Colonic mucosa (tissue), 4 donors: ENCODE measurements around the gene ASRGL1. TPM values are rescaled to one million over a fixed set of nuclear protein-coding genes. Genes with fewer than 3 reads are reported as not detected.

Source experiments
- DNase-seq: peaks from one replicate; pipeline ENCODE4 v3.0.0-alpha.2; 2020
- H3K27ac ChIP-seq: fragments of 200-600 bp; one replicate; pipeline ENCODE4 v1.8.0; 2021
- H3K27me3 ChIP-seq: fragments of 200-600 bp; one replicate; pipeline ENCODE4 v1.8.0; 2021
- H3K36me3 ChIP-seq: fragments of 200-600 bp; one replicate; pipeline ENCODE4 v1.8.0; 2021
- H3K4me1 ChIP-seq: fragments of 200-600 bp; one replicate; pipeline ENCODE4 v1.8.0; 2021; ENCODE audit warnings: mild to moderate bottlenecking
- H3K4me3 ChIP-seq: fragments of 200-600 bp; one replicate; pipeline ENCODE4 v1.8.0; 2021
- H3K9ac ChIP-seq, 2 donors: one replicate each; pipeline ENCODE4 v1.7.0; 2013; ENCODE audit warnings: control low read depth in 2 of 2, low read depth in 2 of 2, low read length in 2 of 2
- H3K9me3 ChIP-seq: fragments of 200-600 bp; one replicate; pipeline ENCODE4 v1.8.0; 2021
- CTCF ChIP-seq: fragments of 200-600 bp; IDR thresholded peaks from one replicate; pipeline ENCODE4 v1.8.0; 2022; ENCODE audit warnings: antibody characterized with exemption, mild to moderate bottlenecking
- intact Hi-C: fragments of 100-400 bp; cut with DNase I; formaldehyde crosslinking; loops from one replicate; pipeline ENCODE4 v1.14.1; 2022
- total RNA-seq, 2 donors: library from RNA; stranded (reverse); fragmentation: NEBNext Ultra II Directional in 1 of 2; extraction: Animal tissue kit (Norgen Biotek cat#: 25700) in 1 of 2; gene quantifications; one replicate each; pipeline ENCODE4 v1.2.1, GENCODE V29; 2021
- donor health status: healthy.
- donor health status: DM: no; HTN: no; CAD: no.
- donor health status: DM: no; HTN: no; CAD: no.

The ASRGL1 gene
- total RNA-seq, 2 donors from 2014 or later: 32.5 to 71.7 TPM

GRCh38 chr11:62401356-62401755, 64.1 kb downstream of the ASRGL1 start:
- Histone ChIP-seq H3K36me3 (no peaks in the 10 kb centered on the region), H3K4me3 (no peak overlapping the region), H3K27ac (peak overlapping the region; percentile 47), H3K27me3 (no peaks in the 10 kb centered on the region), H3K9me3 (no peaks in the 10 kb centered on the region), H3K9ac (peak overlapping the region; percentile 33 to 36), H3K4me1 (no peaks in the 10 kb centered on the region)
- DNase-seq: no peak
- no peak for TF ChIP-seq CTCF
- intact Hi-C loops: loop anchor here (5.0 kb wide), 1 partner anchor 156 kb away; no protein-coding TSS in a partner anchor

GRCh38 chr11:62401811-62402210, 64.6 kb downstream of the ASRGL1 start:
- H3K27ac ChIP-seq: peak overlapping the region; percentile 47
- H3K4me3 ChIP-seq: no peak overlapping the region
- no peaks in the 10 kb centered on the region for H3K36me3 ChIP-seq
- H3K9ac ChIP-seq: peak overlapping the region; percentile 33 to 36
- no peaks in the 10 kb centered on the region for H3K4me1 ChIP-seq
- H3K27me3 ChIP-seq: no peaks in the 10 kb centered on the region
- no peaks in the 10 kb centered on the region for H3K9me3 ChIP-seq
- intact Hi-C loops: loop anchor here (5.0 kb wide), 1 partner anchor 155 kb away; no protein-coding TSS in a partner anchor
- no peak for TF ChIP-seq CTCF
- DNase-seq: no peak

GRCh38 chr11:62402226-62402959, 65.1 kb downstream of the ASRGL1 start:
- Histone ChIP-seq H3K4me1 (no peaks in the 10 kb centered on the region), H3K36me3 (no peaks in the 10 kb centered on the region), H3K9ac (peak overlapping the region; percentile 33 to 59), H3K9me3 (no peaks in the 10 kb centered on the region), H3K4me3 (no peak overlapping the region), H3K27me3 (no peaks in the 10 kb centered on the region), H3K27ac (peak overlapping the region; percentile 47)
- DNase-seq: peak; percentile 61
- intact Hi-C loops: loop anchor here (5.0 kb wide), 1 partner anchor 155 kb away; no protein-coding TSS in a partner anchor
- TF ChIP-seq CTCF: no peak

GRCh38 chr11:62402960-62403730, 65.9 kb downstream of the ASRGL1 start:
- DNase-seq: no peak
- Histone ChIP-seq H3K4me1 (no peaks in the 10 kb centered on the region), H3K27ac (no peak overlapping the region), H3K9ac (no peak overlapping the region), H3K27me3 (no peaks in the 10 kb centered on the region), H3K36me3 (no peaks in the 10 kb centered on the region), H3K9me3 (no peaks in the 10 kb centered on the region), H3K4me3 (no peak overlapping the region)
- intact Hi-C loops: loop anchor here (5.0 kb wide), 1 partner anchor 154 kb away; no protein-coding TSS in a partner anchor
- no peak for TF ChIP-seq CTCF

GRCh38 chr11:62404435-62404834, 67.2 kb downstream of the ASRGL1 start:
- no peaks in the 10 kb centered on the region for H3K9me3 ChIP-seq
- H3K4me1 ChIP-seq: no peaks in the 10 kb centered on the region
- no peak for TF ChIP-seq CTCF
- H3K9ac ChIP-seq: no peak overlapping the region
- H3K4me3 ChIP-seq: no peak overlapping the region
- intact Hi-C loops: loop anchor here (5.0 kb wide), 1 partner anchor 153 kb away; no protein-coding TSS in a partner anchor
- DNase-seq: no peak
- H3K27me3 ChIP-seq: no peaks in the 10 kb centered on the region
- no peaks in the 10 kb centered on the region for H3K36me3 ChIP-seq
- no peak overlapping the region for H3K27ac ChIP-seq
